ENCODE data around the gene TRAPPC6A. TPM values are rescaled to one million over a fixed set of nuclear protein-coding genes. Genes with fewer than 3 reads are reported as not detected.

TRAPPC6A gene
- total RNA-seq, 1 donor from 2014 or later = 33.8 TPM

DNA sequence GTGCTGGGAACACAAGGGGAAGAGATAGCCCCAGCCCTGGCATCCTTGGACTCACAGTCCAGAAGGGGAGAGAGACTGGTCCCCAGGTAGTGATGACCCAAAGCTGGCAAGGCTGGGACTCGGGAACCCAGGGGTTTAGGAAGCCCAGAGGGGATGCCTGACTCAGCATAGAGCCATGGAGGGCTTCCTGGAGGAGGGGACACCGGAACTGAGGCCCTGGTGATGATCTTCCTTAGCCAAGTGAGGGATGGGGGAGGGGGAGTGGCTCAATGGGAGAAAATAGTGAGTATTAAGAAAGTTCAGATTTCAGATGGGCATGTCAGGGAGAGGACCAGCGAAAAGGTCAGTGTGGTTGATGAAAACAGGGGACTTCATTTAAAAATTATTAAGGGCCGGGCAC, 40.4 kb upstream of the TRAPPC6A start:
- Histone ChIP-seq H3K27me3 (ENCODE audit: control insufficient read depth, insufficient read depth, low read length) (peaks cover 49% of the 10 kb centered on the region), H3K4me3 (ENCODE audit: low read depth, low read length) (no peak overlapping the region), H3K36me3 (ENCODE audit: control insufficient read depth, insufficient read depth, low read length) (no peaks in the 10 kb centered on the region)
- TF ChIP-seq, protein P1, sequence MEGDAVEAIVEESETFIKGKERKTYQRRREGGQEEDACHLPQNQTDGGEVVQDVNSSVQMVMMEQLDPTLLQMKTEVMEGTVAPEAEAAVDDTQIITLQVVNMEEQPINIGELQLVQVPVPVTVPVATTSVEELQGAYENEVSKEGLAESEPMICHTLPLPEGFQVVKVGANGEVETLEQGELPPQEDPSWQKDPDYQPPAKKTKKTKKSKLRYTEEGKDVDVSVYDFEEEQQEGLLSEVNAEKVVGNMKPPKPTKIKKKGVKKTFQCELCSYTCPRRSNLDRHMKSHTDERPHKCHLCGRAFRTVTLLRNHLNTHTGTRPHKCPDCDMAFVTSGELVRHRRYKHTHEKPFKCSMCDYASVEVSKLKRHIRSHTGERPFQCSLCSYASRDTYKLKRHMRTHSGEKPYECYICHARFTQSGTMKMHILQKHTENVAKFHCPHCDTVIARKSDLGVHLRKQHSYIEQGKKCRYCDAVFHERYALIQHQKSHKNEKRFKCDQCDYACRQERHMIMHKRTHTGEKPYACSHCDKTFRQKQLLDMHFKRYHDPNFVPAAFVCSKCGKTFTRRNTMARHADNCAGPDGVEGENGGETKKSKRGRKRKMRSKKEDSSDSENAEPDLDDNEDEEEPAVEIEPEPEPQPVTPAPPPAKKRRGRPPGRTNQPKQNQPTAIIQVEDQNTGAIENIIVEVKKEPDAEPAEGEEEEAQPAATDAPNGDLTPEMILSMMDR (IDR thresholded peaks at IDR 0.05; ENCODE audit: insufficient read depth, low read length, poor library complexity, severe bottlenecking) = no peak
- DNase-seq (ENCODE audit: low read depth) = no peak

DNA sequence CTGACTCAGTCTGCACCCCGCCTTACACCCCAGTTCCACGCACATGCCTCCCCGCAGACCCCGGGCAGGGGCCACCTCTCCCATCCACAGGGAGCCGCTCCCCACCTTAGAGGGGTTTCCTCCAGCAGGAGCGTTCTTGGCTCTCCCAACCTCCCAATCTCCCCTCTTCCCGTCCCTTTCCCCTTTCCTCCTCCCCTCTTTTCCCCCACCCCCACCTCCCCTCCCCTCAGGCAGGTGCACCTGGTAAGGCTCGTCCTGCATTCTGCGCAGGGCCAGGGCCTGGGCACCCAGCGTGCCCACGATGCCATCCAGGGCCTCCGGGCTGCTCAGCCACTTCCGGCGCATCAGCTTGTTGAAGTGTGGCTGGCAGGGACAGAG, 39.9 kb upstream of the TRAPPC6A start:
- peaks cover 47% of the 10 kb centered on the region for H3K27me3 ChIP-seq (ENCODE audit: control insufficient read depth, insufficient read depth, low read length)
- H3K4me3 ChIP-seq (ENCODE audit: low read depth, low read length) = no peak overlapping the region
- no peaks in the 10 kb centered on the region for H3K36me3 ChIP-seq (ENCODE audit: control insufficient read depth, insufficient read depth, low read length)
- TF ChIP-seq, protein P1 (IDR thresholded peaks at IDR 0.05; ENCODE audit: insufficient read depth, low read length, poor library complexity, severe bottlenecking) = no peak
- no peak for DNase-seq (ENCODE audit: low read depth)

DNA sequence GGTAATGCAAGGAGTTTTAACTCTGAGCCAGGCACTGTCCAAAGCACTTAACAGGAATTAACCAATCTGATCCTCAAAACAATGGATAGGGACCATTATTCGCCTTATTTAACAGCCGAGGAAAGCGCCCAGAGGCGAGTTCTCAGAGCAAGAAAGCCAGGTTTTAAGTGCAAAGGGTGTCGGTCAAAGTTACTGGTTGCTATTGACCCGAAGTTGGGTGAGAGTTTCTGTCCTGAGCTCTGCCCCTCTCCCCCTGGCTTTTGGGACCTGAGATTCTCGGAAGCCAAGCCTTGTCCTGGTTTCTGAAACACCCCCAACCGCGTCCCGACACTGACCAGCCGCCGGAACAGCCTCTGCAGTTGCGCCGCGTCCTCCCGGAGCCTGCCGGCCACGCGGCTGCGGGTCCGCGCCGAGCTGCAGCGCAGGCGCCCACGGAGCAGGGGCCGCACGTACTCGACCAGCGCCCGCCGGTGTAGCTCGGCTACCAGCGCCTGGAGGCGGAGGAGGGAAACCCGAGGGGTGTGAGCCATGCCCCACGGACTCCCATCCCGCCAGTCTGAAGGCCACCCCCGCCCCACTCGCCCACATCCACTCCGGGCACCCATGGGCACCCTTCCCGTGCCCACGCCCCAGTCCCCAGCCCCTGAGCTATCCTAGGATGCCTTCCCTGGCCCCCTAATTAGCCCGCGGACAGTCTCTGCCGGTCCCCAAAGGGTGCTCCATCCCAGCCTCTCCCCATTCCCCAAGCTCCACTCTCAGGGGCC, 39.3 kb upstream of the TRAPPC6A start:
- H3K27me3 ChIP-seq (ENCODE audit: control insufficient read depth, insufficient read depth, low read length) = peaks cover 45% of the 10 kb centered on the region
- H3K36me3 ChIP-seq (ENCODE audit: control insufficient read depth, insufficient read depth, low read length) = no peaks in the 10 kb centered on the region
- DNase-seq (ENCODE audit: low read depth) = no peak
- TF ChIP-seq, protein P1 (IDR thresholded peaks at IDR 0.05; ENCODE audit: insufficient read depth, low read length, poor library complexity, severe bottlenecking) = no peak
- H3K4me3 ChIP-seq (ENCODE audit: low read depth, low read length) = no peak overlapping the region

DNA sequence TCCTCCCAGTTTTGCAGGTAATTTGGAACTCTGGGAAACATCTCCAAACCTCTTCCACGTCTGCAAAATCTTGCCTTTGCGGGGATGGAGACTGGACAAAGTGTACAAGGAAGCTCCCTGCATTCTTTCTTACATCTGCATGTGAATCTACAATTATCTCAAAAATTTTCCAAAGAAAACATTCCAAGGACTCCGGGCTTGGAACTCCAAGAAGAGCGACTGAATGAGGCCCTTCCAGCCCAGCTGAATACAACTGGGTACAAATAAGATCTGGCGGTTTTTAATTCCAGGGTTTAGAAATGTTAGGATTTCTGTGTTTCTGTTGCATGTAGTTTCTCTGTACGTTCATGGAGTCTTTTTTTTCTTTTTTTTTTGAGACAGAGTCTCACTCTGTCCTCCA, 38.6 kb upstream of the TRAPPC6A start:
- Histone ChIP-seq H3K36me3 (ENCODE audit: control insufficient read depth, insufficient read depth, low read length) (no peaks in the 10 kb centered on the region), H3K4me3 (ENCODE audit: low read depth, low read length) (no peak overlapping the region), H3K27me3 (ENCODE audit: control insufficient read depth, insufficient read depth, low read length) (peaks cover 42% of the 10 kb centered on the region)
- DNase-seq (ENCODE audit: low read depth) = no peak
- TF ChIP-seq, protein P1 (IDR thresholded peaks at IDR 0.05; ENCODE audit: insufficient read depth, low read length, poor library complexity, severe bottlenecking) = no peak

DNA sequence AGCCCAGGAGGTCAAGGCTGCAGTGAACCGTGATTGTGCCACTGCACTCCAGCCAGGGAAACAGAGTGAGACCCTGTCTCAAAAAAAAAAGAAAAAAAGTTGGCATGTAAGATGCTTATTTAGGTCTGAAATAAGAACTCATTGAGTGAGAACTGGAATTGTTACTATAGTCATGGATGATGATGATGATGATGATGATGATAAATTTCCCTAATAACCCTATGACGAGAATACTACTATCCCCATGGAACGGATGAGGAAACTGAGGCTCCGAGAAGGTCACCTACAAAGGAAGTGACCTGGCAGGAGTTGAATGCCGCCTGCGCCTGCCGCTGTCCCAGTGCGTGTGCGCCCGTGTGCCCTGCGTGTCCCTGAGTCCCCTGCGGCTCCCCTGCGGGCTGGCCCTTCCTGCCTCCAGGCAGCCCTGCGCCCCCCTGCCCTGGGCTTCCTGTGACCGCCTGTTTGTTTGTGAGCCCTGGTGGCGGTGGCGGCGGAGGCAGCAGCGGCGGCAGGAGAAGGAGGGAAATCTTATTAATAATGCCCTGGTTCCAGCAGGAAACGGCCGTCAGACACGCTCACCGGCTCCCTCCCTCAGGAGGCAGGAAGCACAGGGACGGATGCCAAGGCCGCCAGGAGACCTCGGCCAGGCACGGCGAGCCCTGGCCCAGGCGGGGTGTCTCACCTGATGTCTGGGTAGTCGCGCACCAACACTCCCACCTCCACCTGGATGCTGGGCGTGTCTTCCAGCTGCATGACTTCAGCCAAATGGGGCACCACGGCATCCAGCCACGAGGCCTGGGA, 37.6 kb upstream of the TRAPPC6A start:
- TF ChIP-seq, protein P1 (IDR thresholded peaks at IDR 0.05; ENCODE audit: insufficient read depth, low read length, poor library complexity, severe bottlenecking) = no peak
- DNase-seq (ENCODE audit: low read depth) = peak; percentile 2
- Histone ChIP-seq H3K36me3 (ENCODE audit: control insufficient read depth, insufficient read depth, low read length) (no peaks in the 10 kb centered on the region), H3K27me3 (ENCODE audit: control insufficient read depth, insufficient read depth, low read length) (peaks cover 36% of the 10 kb centered on the region), H3K4me3 (ENCODE audit: low read depth, low read length) (no peak overlapping the region)

All from kidney epithelial cell (primary cell).